ENCODE results near the gene CYB5B.

The CYB5B gene

GRCh38 chr16:69490707-69491324, 66.4 kb downstream of the CYB5B start:
- DNase-seq = no peak

- peak; percentile 46 for DNase-seq
Observed at GRCh38 chr16:69494991-69495392, 70.6 kb downstream of the CYB5B start.

GRCh38 chr16:69495821-69496220, 71.4 kb downstream of the CYB5B start:
- DNase-seq = no peak

GRCh38 chr16:69496376-69496775, 72.0 kb downstream of the CYB5B start:
- no peak for DNase-seq

- no peak for DNase-seq
Observed at GRCh38 chr16:69496896-69497295, 72.5 kb downstream of the CYB5B start.

GRCh38 chr16:69497876-69498596, 73.6 kb downstream of the CYB5B start:
- no peak for DNase-seq

GRCh38 chr16:69498926-69499325, 74.5 kb downstream of the CYB5B start:
- DNase-seq = no peak

GRCh38 chr16:69499541-69500230, 75.3 kb downstream of the CYB5B start:
- no peak for DNase-seq

GRCh38 chr16:69500496-69500895, 76.1 kb downstream of the CYB5B start:
- DNase-seq = no peak

GRCh38 chr16:69501956-69502745, 77.7 kb downstream of the CYB5B start:
- DNase-seq = no peak

GRCh38 chr16:69503244-69503643, 78.8 kb downstream of the CYB5B start:
- no peak for DNase-seq

- DNase-seq = no peak
Observed at GRCh38 chr16:69508033-69508755, 83.8 kb downstream of the CYB5B start.

GRCh38 chr16:69509125-69509524, 84.7 kb downstream of the CYB5B start:
- no peak for DNase-seq

GRCh38 chr16:69511651-69512050, 87.2 kb downstream of the CYB5B start:
- no peak for DNase-seq

- DNase-seq = no peak
Observed at GRCh38 chr16:69513180-69513966, 89.0 kb downstream of the CYB5B start.

- DNase-seq = no peak
Observed at GRCh38 chr16:69514356-69514755, 89.9 kb downstream of the CYB5B start.

All from activated CD4-positive, CD25-positive, alpha-beta regulatory T cell treated with anti-CD3 and anti-CD28 coated beads, Interleukin-2, amount 50 U/mL, for 72 hours (primary cell).